ENCODE measurements around the gene PLA2G4A. TPM values are rescaled to one million over a fixed set of nuclear protein-coding genes. Genes with fewer than 3 reads are reported as not detected.

The PLA2G4A gene
- total and polyA plus RNA-seq, 9 donors = 1.7 to 19.0 (median 9.0) TPM

DNA sequence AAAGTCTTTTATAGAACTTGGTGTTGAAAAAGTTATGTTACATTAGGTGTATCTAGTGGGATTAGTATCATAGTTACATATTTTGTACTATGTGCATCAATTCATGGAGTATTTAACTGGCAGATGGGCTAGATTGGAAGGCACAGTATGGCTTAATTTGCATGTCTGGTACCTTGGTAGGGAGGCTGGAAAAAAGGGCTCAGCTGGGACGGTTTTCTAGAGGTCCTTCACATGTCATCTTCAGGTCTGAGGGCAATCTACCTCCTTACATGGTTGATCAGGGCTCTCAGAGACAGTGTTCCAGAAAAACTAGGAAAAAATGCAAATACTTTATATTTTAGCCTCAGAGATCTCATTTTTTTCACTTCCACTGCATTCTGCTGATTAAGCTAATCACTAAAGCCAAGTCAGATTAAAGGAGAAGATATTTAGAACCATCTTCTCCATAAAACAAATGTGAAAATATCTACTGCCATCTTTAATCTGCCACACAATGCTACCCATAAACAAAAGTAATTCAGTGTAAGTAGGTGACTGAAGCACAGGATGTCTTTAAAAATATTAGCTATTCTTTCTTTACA, 209.3 kb downstream of the PLA2G4A start:
- H3K4me3 ChIP-seq = no peak overlapping the region
- no peaks in the 10 kb centered on the region for H3K9me3 ChIP-seq
- TF ChIP-seq EP300 (IDR thresholded peaks at IDR 0.05) (no peak), POLR2A (IDR thresholded peaks at IDR 0.05) (no peak)
- TF ChIP-seq, protein P1, sequence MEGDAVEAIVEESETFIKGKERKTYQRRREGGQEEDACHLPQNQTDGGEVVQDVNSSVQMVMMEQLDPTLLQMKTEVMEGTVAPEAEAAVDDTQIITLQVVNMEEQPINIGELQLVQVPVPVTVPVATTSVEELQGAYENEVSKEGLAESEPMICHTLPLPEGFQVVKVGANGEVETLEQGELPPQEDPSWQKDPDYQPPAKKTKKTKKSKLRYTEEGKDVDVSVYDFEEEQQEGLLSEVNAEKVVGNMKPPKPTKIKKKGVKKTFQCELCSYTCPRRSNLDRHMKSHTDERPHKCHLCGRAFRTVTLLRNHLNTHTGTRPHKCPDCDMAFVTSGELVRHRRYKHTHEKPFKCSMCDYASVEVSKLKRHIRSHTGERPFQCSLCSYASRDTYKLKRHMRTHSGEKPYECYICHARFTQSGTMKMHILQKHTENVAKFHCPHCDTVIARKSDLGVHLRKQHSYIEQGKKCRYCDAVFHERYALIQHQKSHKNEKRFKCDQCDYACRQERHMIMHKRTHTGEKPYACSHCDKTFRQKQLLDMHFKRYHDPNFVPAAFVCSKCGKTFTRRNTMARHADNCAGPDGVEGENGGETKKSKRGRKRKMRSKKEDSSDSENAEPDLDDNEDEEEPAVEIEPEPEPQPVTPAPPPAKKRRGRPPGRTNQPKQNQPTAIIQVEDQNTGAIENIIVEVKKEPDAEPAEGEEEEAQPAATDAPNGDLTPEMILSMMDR (IDR thresholded peaks at IDR 0.05) = no peak
- 67 to 81% (median 74%) methylated on average over 1 of the region's 1 CpG for WGBS, 3 donors
- intact Hi-C loops (cut with DNase I) = no loop called here
- no peaks in the 10 kb centered on the region for H3K27me3 ChIP-seq
- no peak for DNase-seq
- H3K36me3 ChIP-seq = no peaks in the 10 kb centered on the region
- no peaks in the 10 kb centered on the region for H3K4me1 ChIP-seq (ENCODE audit: insufficient read depth)
- H3K27ac ChIP-seq = no peak overlapping the region

Other genes with a start within 250 kb of the PLA2G4A start
- 1 to 10 TPM in 5 of 7 donors, under 1 TPM in 2; 0.50 to 7.4 (median 2.4) TPM for gene PTGS2, start 148.5 kb upstream of the PLA2G4A start, total RNA-seq
- 1 to 10 TPM in 1 of 2 donors, under 1 TPM in 1; 0.86 to 2.4 TPM for gene PTGS2, start 148.5 kb upstream of the PLA2G4A start, polyA plus RNA-seq